Measurements from ENCODE around the gene GEMIN7. TPM values are rescaled to one million over a fixed set of nuclear protein-coding genes. Genes with fewer than 3 reads are reported as not detected.

The GEMIN7 gene
- total RNA-seq, 1 donor from 2014 or later: 63.6 TPM

DNA sequence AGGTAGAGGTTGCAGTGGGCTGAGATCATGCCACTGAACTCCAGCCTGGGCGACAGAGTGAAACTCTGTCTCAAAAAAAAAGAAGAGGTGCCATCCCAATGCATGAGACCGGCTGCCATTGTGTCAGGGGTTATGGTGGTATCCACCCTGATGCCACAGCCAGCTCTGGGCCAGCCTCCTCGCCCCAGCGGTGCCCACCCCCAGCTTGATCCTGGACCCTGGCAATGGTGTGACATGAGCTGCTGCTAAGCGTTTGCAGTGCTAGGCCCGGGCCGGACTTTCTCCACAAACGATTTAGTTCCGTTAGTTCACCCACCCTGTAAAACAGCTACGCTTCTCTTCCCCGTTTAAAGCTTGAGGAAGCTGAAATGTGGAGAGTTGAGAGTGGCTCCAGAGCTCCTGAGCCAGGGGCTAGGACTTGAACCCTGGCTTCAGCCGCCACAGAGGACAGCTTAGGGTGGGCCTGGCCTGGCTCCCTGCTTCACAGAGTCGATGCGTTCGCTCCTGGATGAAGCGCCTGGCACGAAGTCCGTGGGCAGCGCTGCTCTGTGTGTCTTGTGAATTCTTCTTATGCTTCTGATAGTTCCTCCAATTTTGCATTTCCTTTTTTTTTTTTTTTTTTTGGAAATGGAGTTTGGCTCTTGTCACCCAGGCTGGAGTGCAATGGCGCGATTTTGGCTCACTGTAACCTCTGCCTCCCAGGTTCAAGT is 56.3 kb downstream of the GEMIN7 start:
- TF ChIP-seq CTCF (IDR thresholded peaks at IDR 0.05; ENCODE audit: insufficient read depth, low read length, poor library complexity, severe bottlenecking): no peak
- Histone ChIP-seq H3K4me3 (ENCODE audit: low read depth, low read length) (no peak overlapping the region), H3K36me3 (ENCODE audit: control insufficient read depth, insufficient read depth, low read length) (no peaks in the 10 kb centered on the region), H3K27me3 (ENCODE audit: control insufficient read depth, insufficient read depth, low read length) (no peaks in the 10 kb centered on the region)
- DNase-seq (ENCODE audit: low read depth): no peak

DNA sequence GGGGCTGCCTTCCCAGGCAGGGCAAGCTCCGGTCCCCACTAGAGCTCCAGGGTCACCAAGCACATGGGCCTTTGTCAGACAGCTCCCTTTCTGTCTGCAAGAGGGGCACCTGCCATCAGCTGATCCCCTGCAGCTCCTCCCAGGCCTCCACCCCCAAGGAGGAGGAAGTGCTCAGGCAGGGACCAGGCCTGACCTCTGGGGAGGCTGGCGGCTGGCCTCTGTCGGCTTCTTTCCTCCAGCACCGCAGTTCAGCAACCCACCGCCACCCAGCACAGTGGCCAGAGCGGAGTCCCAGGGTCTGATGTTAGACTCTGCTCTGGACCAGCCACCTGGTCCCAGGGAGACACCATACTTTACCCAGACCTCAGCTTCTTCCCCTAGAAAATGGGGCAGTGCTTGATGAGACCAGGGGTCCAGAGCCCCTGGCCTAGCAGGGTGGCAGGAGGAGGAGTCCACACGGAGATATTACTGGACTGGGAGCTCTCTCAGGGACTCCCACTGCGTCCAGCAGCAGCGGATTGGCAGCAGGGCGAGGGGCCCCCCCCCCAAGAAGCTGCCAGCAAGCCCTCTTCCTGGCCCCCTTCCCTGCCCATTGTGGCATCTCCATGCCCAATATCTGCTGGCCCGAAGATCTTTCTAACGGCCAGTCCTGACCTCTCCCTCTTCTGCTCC is 57.6 kb downstream of the GEMIN7 start:
- no peak for TF ChIP-seq CTCF (IDR thresholded peaks at IDR 0.05; ENCODE audit: insufficient read depth, low read length, poor library complexity, severe bottlenecking)
- no peak for DNase-seq (ENCODE audit: low read depth)
- Histone ChIP-seq H3K4me3 (ENCODE audit: low read depth, low read length) (no peak overlapping the region), H3K36me3 (ENCODE audit: control insufficient read depth, insufficient read depth, low read length) (no peaks in the 10 kb centered on the region), H3K27me3 (ENCODE audit: control insufficient read depth, insufficient read depth, low read length) (no peaks in the 10 kb centered on the region)

DNA sequence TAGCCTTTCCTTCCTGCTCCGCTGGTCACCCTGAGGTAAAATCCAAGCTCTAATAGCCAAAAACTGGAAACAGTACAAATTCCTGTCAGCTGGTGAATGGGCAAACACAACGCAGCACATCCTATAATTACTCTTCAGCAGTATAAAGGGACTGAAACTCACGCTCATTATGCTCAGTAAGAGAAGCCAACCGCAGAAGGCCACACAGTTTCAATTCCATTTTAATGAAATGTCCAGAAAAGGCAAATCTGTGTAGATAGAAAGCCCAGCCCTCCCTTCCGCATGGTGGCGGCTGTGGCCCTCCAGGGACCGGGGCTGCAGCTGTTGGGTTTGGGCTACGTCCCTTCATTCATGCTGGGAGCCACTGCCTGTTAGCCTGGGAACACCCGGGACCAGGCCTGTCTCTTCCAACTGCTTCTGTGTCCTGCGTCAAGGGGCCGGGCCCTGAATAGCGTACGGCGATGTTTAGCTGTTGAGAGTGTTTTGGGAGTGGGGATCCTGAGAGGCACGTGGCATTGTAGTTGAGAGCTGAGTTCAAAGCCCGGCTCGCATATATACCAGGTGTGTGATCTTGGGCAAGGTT is 58.2 kb downstream of the GEMIN7 start:
- H3K4me3 ChIP-seq (ENCODE audit: low read depth, low read length): no peak overlapping the region
- no peaks in the 10 kb centered on the region for H3K27me3 ChIP-seq (ENCODE audit: control insufficient read depth, insufficient read depth, low read length)
- no peak for TF ChIP-seq CTCF (IDR thresholded peaks at IDR 0.05; ENCODE audit: insufficient read depth, low read length, poor library complexity, severe bottlenecking)
- peaks cover 1% of the 10 kb centered on the region for H3K36me3 ChIP-seq (ENCODE audit: control insufficient read depth, insufficient read depth, low read length)
- DNase-seq (ENCODE audit: low read depth): no peak

GRCh38 chr19:45138303-45138751 is 59.3 kb downstream of the GEMIN7 start:
- DNase-seq (ENCODE audit: low read depth): no peak
- Histone ChIP-seq H3K4me3 (ENCODE audit: low read depth, low read length) (no peak overlapping the region), H3K36me3 (ENCODE audit: control insufficient read depth, insufficient read depth, low read length) (peaks cover 3% of the 10 kb centered on the region), H3K27me3 (ENCODE audit: control insufficient read depth, insufficient read depth, low read length) (no peaks in the 10 kb centered on the region)
- no peak for TF ChIP-seq CTCF (IDR thresholded peaks at IDR 0.05; ENCODE audit: insufficient read depth, low read length, poor library complexity, severe bottlenecking)

DNA sequence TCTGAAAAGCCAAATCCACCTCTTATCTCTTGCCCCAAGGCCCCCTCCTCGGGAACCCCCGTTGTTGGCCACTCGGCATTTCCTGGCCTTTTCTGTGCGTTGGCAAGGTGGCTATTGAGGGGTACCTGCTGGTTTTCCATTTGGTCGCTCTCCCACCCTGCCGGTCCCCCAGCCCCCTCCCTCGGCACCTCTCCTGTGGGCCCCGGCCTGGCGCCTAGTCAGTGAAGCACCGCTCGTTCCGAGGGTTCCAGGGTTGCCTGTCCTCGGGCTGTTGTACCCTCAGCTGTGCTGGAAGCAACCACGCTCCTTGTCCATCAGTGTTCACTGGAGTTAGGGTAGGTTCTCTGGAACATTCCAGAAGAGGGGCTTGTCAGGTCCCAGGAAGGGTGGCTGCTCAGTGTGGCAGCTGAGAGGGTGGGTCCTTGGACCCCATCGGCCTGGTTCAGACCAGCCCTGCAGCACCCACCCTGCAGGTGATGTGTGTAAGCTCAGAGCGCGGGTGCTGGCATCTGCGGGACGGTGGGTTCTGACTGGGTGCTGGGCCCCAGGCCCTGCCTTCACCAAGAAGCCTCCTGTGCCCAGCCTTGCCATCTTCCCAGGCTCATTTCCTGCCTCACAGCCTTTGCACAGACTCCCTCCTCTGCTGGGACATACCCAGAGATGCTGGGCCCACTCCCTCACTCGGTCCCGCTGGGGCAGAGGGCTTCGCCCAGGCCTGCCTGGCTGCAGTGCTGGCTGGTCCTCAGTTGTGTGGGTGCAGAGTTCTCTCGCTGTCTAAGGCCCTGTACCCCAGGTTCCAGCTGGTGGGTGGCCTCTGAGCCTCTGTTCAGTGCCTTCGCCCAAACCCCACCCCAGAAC is 60.5 kb downstream of the GEMIN7 start:
- Histone ChIP-seq H3K36me3 (ENCODE audit: control insufficient read depth, insufficient read depth, low read length) (peaks cover 3% of the 10 kb centered on the region), H3K4me3 (ENCODE audit: low read depth, low read length) (no peak overlapping the region), H3K27me3 (ENCODE audit: control insufficient read depth, insufficient read depth, low read length) (no peaks in the 10 kb centered on the region)
- DNase-seq (ENCODE audit: low read depth): no peak
- no peak for TF ChIP-seq CTCF (IDR thresholded peaks at IDR 0.05; ENCODE audit: insufficient read depth, low read length, poor library complexity, severe bottlenecking)
